Left lung (tissue), 10 donors: ENCODE data around the gene RBX1. TPM values are rescaled to one million over a fixed set of nuclear protein-coding genes. Genes with fewer than 3 reads are reported as not detected.

ENCODE experiments used
- ATAC-seq: fragments of 200-7000 bp; cut with Tn5 transposase; one replicate; pipeline ENCODE4 v1.9.1; 2020; ENCODE audit warnings: moderate library complexity
- DNase-seq, 4 donors: peaks; one replicate each; pipeline ENCODE4 v3.0.0-alpha.2; 2013 to 2020
- H3K27ac ChIP-seq, 2 donors: fragments of 200-600 bp; sonication (generic) in 1 of 2; one replicate each; pipeline versions ENCODE4 v1.5.0 to v1.8.0; 2020 to 2021
- H3K27me3 ChIP-seq, 2 donors: fragments of 200-600 bp; sonication (generic) in 1 of 2; one replicate each; pipeline versions ENCODE4 v1.5.0 to v1.8.0; 2020 to 2021
- H3K36me3 ChIP-seq, 2 donors: fragments of 200-600 bp; sonication (generic) in 1 of 2; one replicate each; pipeline versions ENCODE4 v1.5.0 to v1.8.0; 2020 to 2021
- H3K4me1 ChIP-seq, 2 donors: fragments of 200-600 bp; one replicate each; pipeline ENCODE4 v1.8.0; 2021
- H3K4me3 ChIP-seq, 2 donors: fragments of 200-600 bp; sonication (generic) in 1 of 2; one replicate each; pipeline versions ENCODE4 v1.5.0 to v1.8.0; 2020 to 2021; ENCODE audit warnings: mild to moderate bottlenecking in 1 of 2
- H3K9me3 ChIP-seq, 2 donors: fragments of 200-600 bp; sonication (generic) in 1 of 2; one replicate each; pipeline versions ENCODE4 v1.5.0 to v1.8.0; 2020 to 2021
- CTCF ChIP-seq, 2 donors: fragments of 200-600 bp; sonication (generic) in 1 of 2; IDR thresholded peaks; one replicate each; pipeline versions ENCODE4 v1.5.0 to v1.8.0; 2021; ENCODE audit warnings: antibody characterized with exemption in 2 of 2
- intact Hi-C, 2 donors: fragments of 100-400 bp; cut with DNase I; formaldehyde crosslinking; loops; one replicate each; pipeline versions ENCODE4 v1.11.2 to v1.14.2; 2022
- polyA plus RNA-seq, 6 donors: library from polyadenylated mRNA; unstranded; fragments of 120-200 nt; gene quantifications; one replicate each; pipeline ENCODE4 v1.2.1, GENCODE V29; 2013; ENCODE audit not compliant: insufficient read length in 6 of 6
- total RNA-seq, 2 donors: library from RNA; stranded (reverse); fragmentation: NEBNext Ultra II Directional; extraction: Animal tissue kit (Norgen Biotek cat#: 25700); gene quantifications; one replicate each; pipeline ENCODE4 v1.2.1, GENCODE V29; 2021
- donor health status: DM: no; HTN: yes; CAD: no.
- donor health status: DM: no; HTN: no; CAD: no.

The RBX1 gene
- total and polyA plus RNA-seq, 8 donors: 51.3 to 75.8 (median 68.5) TPM

GRCh38 chr22:40965936-40966725 is 15.0 kb downstream of the RBX1 start:
- peaks cover 0 to 23% of the 10 kb centered on the region in 2 donors for H3K4me1 ChIP-seq
- ATAC-seq: no peak
- H3K4me3 ChIP-seq: no peak overlapping the region
- intact Hi-C loops: no loop called here
- H3K9me3 ChIP-seq: no peaks in the 10 kb centered on the region
- TF ChIP-seq CTCF (IDR thresholded peaks at IDR 0.05): no peak
- H3K36me3 ChIP-seq: peaks cover 4 to 85% of the 10 kb centered on the region in 2 donors
- DNase-seq: no peak
- no peaks in the 10 kb centered on the region for H3K27me3 ChIP-seq
- H3K27ac ChIP-seq: peak overlapping the region in 1 of 2 donors; percentile 28

GRCh38 chr22:40966726-40967085 is 15.5 kb downstream of the RBX1 start:
- H3K27me3 ChIP-seq: no peaks in the 10 kb centered on the region
- H3K4me3 ChIP-seq: no peak overlapping the region
- H3K4me1 ChIP-seq: peaks cover 0 to 23% of the 10 kb centered on the region in 2 donors
- no peaks in the 10 kb centered on the region for H3K9me3 ChIP-seq
- H3K36me3 ChIP-seq: peaks cover 4 to 85% of the 10 kb centered on the region in 2 donors
- no peak for DNase-seq
- ATAC-seq: peak; percentile 49
- TF ChIP-seq CTCF (IDR thresholded peaks at IDR 0.05): no peak
- intact Hi-C loops: no loop called here
- peak overlapping the region in 1 of 2 donors; percentile 28 for H3K27ac ChIP-seq

GRCh38 chr22:40967111-40967760 is 16.1 kb downstream of the RBX1 start:
- Histone ChIP-seq H3K36me3 (peaks cover 4 to 85% of the 10 kb centered on the region in 2 donors), H3K4me1 (peaks cover 0 to 23% of the 10 kb centered on the region in 2 donors), H3K27me3 (no peaks in the 10 kb centered on the region), H3K4me3 (no peak overlapping the region), H3K27ac (peak overlapping the region in 1 of 2 donors; percentile 28), H3K9me3 (no peaks in the 10 kb centered on the region)
- TF ChIP-seq CTCF (IDR thresholded peaks at IDR 0.05): no peak
- intact Hi-C loops: no loop called here
- ATAC-seq (no peak), DNase-seq (peak in 1 of 4 donors; percentile 51)

- Histone ChIP-seq H3K27me3 (no peaks in the 10 kb centered on the region), H3K27ac (no peak overlapping the region), H3K4me1 (no peaks in the 10 kb centered on the region), H3K4me3 (no peak overlapping the region), H3K36me3 (peaks cover 0 to 60% of the 10 kb centered on the region in 2 donors), H3K9me3 (no peaks in the 10 kb centered on the region)
- intact Hi-C loops: no loop called here
- no peak for ATAC-seq
- no peak for TF ChIP-seq CTCF (IDR thresholded peaks at IDR 0.05)
- DNase-seq: peak in 1 of 4 donors; percentile 6
Measured at GRCh38 chr22:40972587-40972986, 21.4 kb downstream of the RBX1 start.

- Histone ChIP-seq H3K27me3 (no peaks in the 10 kb centered on the region), H3K27ac (no peak overlapping the region), H3K4me3 (no peak overlapping the region), H3K4me1 (no peaks in the 10 kb centered on the region), H3K9me3 (no peaks in the 10 kb centered on the region), H3K36me3 (peaks cover 0 to 55% of the 10 kb centered on the region in 2 donors)
- ATAC-seq: no peak
- TF ChIP-seq CTCF (IDR thresholded peaks at IDR 0.05): no peak
- peak in 1 of 4 donors; percentile 27 for DNase-seq
- intact Hi-C loops: no loop called here
Measured at GRCh38 chr22:40973144-40973543, 22.0 kb downstream of the RBX1 start.
